T-helper 1 cell treated with Interleukin-12 subunit alpha and Interleukin-12 subunit beta and Interleukin-4 antibody, amounts not matched to agents 30 ng/mL and 1 ng/mL, for 36 hours (primary cell): ENCODE data around the gene GFRA4. TPM values are rescaled to one million over a fixed set of nuclear protein-coding genes. Genes with fewer than 3 reads are reported as not detected.

Experiments used
- intact Hi-C: fragments of 100-400 bp; cut with micrococcal nuclease; formaldehyde crosslinking; loops from one replicate; pipeline ENCODE4 v1.15.1; 2024
- total RNA-seq: library from RNA; stranded (reverse); gene quantifications from 2 replicates; pipeline ENCODE4 v1.2.3, GENCODE V29; 2022

Gene GFRA4
- total RNA-seq, 1 donor from 2014 or later, result not detected

DNA sequence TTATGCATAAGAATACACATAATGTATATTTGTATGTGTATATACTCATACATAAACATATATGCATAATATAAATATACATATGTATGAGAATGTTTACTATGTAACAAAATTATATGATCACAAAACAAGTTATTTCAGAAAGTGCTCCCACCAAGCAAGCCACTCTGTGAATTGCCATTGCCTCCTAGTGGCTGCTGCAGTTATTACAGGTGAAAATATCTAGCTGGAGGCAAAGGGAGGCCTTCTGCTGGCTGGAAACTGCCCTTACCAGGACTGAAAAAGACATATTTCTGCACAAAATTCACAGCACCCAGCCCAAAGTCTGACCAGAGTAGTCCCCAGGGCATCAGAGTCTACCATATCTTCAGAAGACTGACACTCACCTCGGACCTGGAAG is 33.0 kb upstream of the GFRA4 start:
- intact Hi-C loops, result no loop called here

DNA sequence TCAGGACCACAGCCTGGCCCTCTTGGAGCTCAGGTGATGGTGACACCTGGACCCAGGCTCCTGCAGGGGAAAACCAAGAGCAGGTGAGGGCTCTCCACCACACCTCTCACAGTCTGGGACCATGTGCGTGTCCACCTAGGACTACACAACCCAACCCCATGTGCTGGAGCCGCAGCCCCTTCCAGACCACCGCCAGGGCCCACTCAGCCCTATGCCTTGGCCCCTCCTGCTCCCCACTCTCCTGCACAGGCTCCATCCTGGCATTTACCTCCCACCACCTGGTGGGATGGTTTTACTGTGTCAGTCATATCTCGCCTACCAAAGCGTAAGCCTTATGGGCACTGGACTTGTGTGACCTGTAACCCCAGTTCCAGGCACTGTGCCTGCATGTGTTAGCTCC is 31.7 kb upstream of the GFRA4 start:
- intact Hi-C loops, result no loop called here

DNA sequence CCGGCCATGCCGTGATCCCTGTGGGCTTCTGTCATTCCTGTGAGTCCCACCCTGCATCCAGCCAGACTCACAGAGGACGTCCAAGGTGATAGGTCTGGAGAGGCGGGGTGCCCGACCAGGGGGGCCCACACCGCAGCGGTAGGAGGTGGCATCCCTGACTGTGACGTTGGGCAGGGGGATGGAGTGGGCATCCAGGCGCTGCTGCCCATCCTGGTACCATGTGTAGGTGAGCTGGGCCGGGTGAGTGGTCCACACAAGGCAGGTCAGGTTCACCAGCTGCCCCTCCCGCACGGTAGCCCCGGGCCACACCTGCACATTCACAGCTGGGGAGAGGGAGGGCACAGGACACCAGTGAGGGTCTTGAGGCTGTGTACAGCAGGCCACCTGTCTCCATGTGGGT is 30.2 kb upstream of the GFRA4 start:
- intact Hi-C loops, result no loop called here

DNA sequence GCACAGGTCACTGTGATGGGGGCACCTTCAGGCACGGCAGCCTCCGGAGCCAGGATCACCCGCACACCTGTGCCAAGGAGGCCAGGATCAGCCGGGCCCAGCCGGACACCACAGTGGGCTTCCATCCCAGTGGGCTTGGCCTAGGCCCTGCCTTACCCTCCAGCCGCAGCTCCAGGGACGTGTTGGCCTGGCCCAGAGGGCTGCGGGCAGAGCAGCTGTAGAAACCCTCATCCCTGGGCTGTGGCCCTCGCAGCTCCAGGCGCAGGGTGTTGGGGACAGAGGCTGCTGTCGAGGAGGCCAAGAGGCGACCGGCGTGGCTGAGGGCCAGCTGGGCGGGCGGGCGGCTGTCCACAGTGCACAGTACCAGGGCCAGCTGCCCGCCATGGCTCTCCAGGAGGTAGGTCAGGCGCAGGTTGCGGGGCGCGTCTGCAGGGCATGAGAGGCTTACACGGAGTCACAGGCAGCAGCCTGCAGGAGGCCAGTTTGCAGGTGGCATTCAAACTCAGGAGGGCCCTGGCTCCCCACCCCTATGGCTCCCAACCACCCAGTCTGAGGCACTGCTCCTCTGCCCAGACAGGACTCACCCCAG is 29.6 kb upstream of the GFRA4 start:
- intact Hi-C loops, result no loop called here

DNA sequence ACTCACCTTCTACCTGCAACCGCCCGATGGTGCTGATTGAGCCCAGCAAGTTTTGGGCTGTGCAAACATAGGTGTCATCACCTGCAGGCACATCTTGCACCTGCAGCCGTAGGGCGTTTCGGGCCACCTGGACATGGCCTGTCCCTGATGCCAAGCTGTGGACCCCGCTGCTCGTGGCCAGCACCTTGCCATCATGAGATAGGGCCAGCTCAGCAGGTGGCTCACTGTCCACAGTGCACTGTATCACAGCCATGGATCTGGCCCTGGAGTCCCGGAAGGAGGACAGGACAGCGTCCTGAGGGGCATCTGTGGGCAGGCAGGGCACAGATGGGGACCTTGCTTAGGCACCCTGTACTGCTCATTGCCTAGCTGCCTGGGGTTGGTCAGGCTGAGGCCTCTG is 28.7 kb upstream of the GFRA4 start:
- intact Hi-C loops, result no loop called here

DNA sequence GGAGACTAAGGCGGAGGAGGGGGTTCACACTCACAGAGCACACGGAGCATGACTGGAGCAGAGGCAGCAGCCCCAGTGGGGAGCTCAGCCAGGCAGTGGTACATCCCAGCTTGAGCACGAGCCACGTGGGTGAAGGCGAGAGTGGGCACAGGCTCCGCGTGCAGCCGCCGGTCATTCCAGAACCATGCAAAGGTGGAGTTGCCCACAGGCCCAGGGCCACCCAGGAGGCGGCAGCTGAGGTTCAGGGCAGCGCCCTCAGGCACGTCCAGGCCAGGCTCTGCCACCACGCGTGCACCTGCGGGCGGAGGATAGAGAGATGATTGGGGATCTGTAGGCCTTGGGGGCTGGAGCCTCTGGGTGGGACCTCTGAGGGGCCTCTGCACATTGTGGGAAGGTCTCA is 28.1 kb upstream of the GFRA4 start:
- intact Hi-C loops, result no loop called here

DNA sequence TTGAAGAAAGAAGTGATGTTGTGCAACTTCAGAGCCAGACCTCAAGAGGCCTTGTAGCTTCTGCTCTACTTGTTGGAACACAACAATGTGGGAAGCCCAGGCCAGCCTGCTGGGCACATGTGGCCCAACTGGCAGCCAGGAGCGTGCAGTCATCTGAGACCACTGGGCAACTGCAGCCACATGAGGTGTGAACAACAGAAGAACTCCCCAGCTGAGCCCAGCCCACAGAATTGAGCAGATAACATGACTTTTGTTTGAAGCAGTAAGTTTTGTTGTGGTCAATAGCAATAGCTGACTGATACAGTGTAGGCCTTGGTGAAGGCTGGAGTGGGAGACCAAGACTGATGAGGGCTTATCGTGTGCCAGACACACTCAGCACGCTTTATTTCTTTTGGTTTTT is 27.2 kb upstream of the GFRA4 start:
- intact Hi-C loops, result no loop called here

DNA sequence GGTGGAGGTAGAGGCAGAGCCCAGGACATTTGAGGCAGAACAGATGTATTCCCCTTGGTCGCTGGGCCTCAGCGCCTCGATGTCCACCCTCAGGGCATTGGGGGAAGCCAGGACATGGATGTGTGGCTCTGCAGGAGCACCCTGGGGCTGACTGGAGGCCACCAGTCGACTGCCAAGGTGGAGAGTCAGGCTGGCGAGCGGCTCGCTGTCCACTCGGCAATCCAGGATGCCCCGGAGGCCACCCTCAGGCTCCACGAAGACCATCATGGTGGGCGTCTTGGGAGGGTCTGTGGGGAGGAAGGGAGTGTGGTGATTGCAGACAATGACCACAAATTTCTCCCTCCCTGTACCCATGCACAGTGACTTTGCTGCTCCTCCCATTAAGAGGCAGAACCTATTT is 26.8 kb upstream of the GFRA4 start:
- intact Hi-C loops, result no loop called here

DNA sequence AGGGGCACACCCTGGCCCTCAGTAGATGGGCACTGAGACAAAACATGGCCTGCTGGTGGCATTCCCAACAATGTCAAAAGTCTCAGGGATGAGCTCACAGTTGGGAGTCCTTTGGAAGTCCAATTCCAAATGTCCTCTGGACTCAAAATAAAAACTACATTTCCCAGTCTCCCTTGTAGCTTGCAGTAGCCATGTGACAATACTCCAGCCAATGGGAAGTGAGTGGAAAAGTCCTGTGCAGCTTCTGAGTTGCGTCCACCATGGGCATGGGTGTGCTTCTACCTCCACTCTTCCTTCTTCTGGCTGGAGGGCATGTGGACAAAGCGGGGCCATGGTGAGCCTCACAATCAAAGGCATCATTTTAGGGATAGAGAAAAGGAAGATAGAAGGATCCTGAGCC is 24.5 kb upstream of the GFRA4 start:
- intact Hi-C loops, result no loop called here

DNA sequence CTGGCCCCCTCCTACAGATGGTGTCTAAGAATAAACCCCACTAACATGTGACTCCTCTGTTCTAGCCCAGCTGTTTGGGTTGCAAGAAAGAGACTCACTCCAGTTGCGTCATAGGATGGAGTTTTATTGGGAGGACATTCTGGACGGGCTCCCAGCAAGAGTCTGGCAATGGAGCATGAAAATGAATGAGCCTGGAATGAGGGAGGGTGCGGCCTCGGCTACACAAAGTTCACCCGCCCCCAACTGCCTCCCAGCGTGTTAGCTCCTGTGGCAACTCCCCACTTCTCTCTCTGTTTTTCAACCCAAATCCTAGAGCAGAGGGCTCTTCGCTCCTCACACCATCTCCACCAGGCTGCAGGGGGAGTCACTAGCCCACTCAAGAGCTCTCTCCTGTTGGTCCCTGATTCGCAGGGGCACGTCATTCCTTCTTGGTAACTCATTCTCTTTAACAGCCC is 23.7 kb upstream of the GFRA4 start:
- intact Hi-C loops, result no loop called here

DNA sequence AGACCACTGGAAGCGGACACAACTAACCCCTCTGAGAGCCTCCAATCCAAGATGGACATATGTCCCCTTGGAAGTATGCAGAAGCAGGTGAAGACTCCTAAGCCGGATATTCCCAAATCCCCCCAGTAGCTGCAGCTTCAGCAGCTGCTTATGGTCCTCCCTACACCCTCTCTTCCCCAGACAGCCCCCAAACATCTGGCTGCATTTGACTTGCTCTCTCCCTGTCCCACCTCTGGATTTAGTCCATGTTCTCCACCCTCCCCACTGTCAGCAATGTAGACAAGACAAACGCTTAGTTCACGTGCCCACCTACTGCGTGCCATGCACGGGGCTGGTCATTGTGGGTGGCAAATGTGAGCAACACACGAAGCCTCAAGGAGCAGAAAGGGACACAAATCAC is 23.2 kb upstream of the GFRA4 start:
- intact Hi-C loops, result no loop called here

DNA sequence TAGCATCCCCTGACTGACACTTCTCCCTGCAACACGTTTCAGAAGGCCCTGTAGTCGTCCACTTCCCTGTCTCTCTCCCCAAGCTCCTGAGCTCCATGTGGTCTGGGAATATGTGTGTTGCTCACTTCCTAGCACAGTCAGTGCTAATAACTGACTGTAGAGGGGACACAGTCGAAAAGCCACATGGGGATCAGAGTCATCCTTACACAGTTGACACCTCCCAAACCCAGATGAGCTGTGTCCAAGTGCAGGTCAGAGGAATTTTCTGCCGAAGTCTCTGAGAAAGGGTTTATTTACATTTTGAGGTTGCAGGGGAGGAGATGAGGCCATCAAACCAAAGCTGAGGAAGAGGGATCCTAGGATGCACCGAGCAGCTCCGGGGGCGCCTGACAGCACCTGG is 22.1 kb upstream of the GFRA4 start:
- intact Hi-C loops, result no loop called here

DNA sequence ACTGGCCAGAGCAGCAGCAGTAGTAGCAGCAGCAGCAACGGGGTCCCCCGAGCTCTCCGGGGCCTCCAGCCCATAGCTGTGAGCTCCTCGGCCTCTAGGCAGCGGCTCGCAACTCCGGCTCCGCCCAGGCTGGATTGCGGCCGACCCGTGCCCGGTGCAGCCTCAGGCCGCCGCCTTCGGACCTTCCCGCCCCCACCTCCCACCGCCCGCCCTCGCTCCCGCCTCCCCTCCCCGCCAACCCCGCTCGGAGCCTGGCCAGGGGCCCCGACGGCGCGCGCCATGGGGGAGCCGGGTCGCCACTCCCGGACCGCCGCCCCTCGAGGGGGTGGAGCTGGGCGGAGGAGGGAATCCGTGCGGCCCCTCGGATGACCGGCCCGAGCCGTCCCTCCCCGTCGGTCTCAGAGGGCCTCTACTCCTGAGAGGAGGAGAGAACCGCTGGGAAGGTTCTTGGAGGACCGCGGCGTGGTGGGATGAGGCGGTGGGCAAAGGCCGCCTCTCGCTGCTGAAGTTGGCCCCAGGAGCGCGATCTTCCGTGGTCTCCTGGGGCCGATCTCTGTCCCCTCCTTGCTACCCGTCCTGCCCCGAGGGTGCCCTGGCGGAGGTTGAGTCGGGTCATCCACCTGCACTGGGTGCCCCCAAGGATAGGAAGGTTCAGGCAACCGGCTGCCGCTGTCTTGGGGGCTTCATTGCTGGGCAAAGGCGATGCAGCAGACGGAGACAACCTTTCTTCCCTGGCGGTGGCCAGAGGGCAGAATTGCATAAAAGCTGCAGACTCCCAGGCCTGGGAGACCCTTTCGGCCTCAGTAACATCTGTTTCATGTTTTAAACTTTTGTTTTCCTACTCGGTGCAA is 19.0 kb upstream of the GFRA4 start, which contains the start of gene ADAM33:
Gene ADAM33, minus strand, starts transcription at position 80 of the 851 bp plus-strand sequence. Its CDS starts 6 bp downstream, at position 74.
- intact Hi-C loops, result no loop called here

DNA sequence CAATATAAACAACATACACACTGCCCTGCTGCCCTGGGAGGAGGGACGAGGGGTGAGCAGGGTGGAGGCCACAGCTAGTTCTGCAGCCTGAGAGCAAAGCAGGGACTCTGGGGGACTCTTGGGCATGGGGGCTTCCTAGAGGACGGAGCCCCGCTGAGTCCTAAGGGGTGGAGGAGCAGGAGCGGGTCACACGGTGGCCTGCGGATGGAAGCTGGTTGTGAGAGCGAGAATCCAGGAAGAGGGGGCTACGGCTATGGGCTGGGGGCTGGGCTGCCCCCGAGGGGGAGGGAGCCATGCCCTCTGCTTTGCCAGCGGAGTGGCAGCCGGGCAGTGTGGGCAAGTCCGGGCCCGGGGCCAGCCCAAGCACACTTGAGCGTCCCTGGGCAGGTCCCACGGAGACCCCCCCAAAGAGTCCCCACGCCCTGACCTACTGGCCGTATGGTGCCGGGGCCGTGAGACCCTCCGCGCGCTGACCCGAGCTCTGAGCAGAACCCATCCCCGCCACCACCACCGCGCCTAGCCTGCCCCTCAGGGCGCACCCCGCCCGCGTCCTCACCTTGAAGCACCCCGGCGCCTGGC is 18.2 kb upstream of the GFRA4 start:
- intact Hi-C loops, result no loop called here

DNA sequence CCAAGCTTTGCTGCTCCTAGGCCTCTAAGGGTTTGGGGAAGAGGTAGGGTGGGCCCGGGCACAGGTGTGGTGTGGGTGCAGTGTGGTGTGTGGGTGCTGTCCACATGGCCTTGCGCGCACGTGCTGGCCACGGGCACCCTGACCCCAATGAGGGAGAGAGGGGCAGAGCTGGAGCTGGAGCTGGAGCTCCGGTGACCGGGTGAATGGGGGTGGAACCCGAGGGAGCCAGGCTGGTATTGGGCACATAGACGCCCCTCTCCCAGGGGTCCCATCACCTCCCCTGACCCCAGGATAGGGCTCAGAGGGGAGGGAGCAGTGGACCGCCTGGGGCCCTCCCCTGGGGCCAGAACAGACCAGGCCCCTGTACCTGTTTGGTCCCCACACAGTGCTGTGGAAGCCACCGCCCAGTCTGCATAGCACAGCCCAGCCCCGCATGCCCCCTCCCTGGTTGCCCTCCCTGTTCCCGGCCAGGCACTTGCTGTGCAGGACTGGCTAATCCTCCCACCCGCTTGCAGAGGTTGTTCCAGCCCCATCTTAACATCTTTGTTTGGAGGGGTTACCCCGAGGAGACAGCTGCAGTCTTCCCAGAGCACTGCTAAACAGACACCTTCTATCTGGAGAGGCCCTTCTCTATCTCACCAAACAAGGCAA is 17.6 kb upstream of the GFRA4 start:
- intact Hi-C loops, result no loop called here

DNA sequence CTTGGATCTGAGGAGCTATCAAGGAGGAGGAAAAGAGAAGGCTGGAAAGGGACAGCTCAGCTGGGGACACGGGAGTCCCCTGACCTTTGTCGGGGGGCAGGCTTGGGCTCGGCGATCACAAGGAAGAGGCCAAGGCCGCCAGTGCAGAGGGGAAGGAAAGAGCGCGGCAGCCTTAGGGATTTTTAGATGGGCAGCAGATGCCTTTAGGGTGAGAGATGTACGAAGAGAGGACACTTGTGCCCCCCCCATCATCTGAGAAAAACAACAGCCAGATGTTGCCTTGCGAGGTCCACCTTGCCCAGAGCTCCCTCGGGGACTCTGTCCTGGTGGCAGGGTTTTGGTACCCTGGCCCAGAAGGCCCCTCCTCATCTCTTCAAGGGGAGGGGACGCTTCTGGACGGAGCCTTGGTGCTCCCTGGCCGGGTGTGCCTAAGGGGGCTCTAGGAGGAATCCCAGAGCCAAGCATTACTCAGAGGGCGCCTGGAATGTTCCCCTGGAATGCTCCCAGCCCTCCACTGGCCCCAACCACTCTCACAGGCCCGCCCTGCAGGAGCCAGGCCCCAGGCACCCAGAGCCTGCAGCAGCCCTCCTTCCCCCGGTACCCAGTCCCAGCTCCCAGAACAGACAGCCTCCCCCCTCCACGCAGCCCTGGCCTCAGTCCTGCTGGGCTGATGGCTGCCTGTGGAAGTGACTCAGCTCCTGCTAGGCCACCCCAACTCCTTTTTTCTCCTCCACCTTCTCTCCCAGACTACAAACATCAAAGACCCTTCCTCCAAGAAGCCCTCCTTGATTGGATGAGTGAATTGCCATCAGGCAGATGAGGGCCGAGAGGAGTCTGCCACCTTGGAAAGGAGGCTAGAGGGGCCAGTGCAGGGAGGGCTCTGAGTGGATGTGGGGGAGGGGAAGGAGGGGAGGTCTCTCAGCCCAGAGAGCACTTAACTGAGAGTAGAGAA is 16.8 kb upstream of the GFRA4 start:
- intact Hi-C loops, result no loop called here

DNA sequence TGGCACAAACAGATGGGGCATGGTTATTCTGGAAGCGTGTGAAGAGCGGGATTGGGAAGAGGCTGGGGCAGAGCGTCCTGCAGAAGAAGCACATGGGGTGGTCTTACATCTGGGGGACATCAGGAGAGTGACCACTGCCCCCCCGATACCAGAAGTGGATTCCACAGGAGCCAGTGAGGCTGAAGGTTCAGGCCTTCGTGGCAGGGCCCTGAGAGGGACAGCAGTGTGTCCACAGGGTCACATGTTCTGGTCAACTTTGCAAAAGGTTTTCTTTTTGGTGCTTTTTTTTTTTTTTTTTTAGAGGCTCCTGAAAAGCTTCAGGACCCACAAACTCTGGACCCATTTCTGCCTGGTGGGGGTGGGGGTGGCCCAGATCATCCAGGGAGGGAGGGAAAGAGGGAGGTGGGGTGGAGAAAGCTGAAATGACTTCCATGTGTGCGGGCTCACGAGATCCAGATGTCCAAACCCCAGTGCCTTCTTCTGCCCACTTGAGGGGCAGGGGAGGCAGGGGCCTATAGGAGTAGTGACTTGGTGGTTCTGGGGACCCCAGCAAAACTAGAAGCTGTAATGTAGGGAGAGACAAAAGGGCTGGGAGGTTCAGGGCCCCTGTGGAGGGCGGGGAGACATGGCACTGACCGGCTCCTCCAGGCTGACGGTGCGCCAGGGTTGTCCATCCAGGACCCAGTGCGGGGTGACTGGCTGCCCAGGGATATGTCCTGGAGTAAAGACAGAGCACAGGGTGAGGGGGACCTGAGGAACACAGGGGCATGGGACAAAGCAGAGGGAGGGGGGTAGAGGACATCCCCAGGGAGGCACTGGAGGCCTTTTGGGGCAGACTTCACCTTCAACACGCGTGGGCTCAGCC is 15.9 kb upstream of the GFRA4 start:
- intact Hi-C loops, result no loop called here

DNA sequence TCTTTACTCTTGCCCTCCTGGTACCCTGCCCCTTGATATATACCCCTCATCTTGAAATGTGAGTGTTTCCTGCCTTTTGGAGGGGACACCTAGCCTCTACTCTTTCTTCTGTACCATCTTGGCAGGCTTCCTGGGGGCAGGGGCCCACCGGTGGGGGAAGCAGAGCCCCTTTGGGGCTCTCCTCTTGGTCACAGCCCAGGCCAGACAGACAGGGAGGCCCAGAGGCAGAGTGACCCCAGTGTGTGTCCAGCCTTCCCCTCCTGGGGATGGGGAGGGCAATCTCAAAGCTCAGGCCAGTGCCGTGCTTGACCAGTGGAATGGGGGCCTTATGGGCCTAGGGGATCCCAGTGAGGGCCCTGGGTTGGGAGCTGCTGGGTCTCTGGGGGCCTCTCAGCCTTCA is 15.0 kb upstream of the GFRA4 start:
- intact Hi-C loops, result no loop called here

DNA sequence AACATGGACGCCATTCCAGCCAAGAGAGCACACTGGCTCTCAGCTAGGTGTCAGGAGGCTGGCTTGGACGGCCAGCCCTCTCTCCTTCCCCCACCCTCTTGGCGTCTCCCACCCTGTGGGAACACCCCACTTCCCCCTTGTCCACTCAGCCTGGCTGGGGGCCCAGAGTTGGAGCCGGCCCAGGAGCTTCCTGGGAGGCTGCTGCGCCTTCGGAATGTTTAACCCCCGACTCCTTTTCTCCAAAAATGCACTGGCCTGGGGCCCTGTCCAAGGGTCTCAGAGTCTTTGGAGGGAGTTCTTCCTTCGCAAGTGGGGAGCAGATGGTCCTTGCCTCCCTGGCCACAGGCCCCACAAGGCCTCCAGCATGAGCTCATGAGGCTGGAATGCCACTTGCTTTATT is 14.5 kb upstream of the GFRA4 start:
- intact Hi-C loops, result no loop called here
